GM18519 (cell line): Measurements from ENCODE around the gene FOXS1.
"Not testable (repeated sequence)": the region's sequence is repeated elsewhere in the genome, so short reads cannot be mapped to it uniquely, and the experiment has no call there.

Experiments
- ATAC-seq: cut with Tn5 transposase; IDR thresholded peaks from one replicate; pipeline ENCODE4 v1.9.1; 2021; ENCODE audit warnings: mild to moderate bottlenecking, moderate library complexity; ENCODE audit not compliant: unreplicated experiment, low FRiP score

The FOXS1 gene

DNA sequence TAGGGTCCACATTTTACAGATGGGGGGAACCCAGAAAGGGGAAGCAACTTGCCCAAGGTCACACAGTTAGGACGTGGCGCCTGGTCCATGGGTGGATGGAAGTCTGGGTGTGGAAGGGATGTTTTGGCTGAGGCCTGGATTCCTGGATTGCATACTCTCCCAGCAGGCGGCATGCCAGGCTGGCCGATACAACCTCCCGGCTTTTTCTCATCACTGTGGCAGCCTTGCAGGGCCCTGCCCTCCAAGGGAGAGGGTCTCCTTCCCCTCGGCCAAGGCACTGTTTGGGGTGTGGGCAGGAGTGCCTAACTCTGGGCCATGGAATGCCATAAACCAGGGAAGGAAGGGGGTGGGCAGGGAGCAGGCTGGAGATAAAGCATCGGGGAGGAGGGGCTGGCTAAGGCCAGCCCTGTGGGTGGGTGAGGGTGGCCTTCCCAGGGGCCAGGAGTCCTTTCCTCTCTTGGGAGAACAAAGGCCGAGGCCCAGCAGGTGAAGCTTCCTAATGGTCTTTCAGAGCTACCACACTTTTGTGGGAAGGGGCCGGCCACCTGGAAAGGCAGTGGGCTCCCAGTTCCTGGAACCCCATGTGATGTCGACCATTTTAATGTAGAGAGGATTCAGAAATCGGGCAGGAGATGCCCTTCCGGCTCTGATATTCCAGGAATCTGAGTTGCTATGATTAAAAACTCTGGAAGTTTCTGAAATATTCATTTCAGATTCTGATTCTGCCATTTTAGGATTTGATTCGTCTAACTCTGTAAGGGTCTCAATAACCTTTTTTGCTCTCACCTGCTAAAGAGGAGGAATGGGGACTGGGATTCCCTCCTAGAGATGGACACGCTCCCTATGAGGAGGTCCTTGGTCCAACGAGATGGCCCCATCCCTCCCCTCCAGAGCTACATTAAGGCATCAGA is 4.2 kb downstream of the FOXS1 start:
- ATAC-seq: no peak

DNA sequence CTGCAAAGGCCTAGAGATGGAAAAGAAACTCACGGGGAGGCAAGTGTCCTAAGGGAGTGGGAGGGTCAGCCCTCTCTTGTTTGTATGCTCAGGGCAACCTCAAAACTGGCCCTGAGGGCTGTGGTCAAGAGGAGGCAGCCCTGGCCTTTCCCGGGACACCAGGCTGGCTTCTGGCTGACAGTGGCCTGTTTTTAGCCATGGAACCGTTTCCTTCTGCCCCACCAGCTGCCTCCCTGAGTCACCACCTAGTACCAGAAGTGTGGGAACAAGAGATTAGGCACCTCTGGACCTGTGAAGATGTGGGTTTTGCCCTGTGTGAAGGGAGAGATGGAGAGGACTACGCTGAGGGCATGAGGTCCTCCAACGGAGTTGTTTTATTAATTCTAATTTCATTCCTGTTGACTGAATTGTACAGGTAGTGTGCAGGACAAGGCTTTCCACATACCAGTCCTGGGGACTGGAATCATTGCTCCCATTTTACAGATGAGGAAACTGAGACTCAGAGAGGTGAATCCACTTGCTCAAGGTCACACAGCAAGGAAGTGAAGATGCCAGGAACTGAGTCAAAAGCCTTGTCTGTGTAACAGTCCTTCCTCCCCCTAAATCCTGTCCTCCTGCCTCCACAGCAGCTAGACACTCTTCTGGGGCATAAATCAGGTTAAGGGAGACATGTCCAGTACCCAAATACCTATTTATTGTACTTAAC is 5.5 kb downstream of the FOXS1 start:
- no peak for ATAC-seq

DNA sequence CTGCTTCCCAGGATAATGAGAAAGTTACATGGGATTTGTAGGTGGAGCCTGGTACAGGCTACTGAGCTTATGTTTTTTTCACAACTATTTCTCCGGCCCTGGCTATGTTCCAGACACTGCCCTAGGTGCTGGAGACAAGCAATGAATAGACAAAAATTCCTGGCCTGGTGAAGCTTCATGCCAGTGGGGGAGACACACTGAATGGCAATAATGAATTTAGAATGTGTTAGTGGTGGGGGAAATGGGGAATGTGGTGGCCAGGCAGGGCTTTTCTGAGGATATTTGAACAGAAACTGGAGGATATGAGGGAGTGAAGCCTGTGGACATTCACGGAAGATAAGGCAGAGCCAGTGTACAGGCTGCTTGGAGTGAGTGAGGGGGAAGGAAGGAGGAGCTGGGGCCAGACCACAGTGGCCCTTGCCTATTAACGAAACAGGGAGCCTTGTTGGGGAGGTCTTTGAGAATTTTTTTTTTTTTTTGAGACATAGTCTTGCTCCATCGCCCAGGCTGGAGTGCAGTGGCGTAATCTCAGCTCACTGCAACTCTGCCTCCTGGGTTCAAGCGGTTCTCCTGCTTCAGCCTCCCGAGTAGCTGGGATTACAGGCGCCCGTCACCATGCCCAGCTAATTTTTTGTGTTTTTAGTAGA is 6.6 kb downstream of the FOXS1 start:
- no peak for ATAC-seq

DNA sequence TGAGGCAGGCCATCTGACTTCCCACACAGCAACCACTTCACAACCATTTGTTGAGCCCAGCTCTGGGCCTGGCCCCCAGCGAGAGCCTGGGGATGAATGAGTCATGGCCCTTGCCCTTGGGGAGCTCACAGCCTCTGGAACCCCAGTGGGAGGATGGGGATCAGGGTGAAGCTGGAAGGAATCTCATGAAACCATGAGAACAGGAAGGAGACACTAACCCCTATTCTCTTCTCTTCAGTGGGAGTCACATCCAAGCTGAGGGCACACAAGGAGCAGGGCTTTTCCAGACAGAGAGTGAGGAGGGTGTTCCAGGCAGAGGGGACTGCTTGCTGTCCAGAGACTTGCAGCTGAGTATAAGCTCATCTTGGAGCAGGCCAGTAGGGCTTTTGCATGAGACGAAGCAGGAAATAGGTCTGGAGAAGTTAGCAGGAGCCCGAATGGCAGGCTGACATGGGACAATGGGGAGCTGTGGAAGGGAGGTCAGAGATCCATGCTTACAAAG is 7.5 kb downstream of the FOXS1 start:
- ATAC-seq: no peak

DNA sequence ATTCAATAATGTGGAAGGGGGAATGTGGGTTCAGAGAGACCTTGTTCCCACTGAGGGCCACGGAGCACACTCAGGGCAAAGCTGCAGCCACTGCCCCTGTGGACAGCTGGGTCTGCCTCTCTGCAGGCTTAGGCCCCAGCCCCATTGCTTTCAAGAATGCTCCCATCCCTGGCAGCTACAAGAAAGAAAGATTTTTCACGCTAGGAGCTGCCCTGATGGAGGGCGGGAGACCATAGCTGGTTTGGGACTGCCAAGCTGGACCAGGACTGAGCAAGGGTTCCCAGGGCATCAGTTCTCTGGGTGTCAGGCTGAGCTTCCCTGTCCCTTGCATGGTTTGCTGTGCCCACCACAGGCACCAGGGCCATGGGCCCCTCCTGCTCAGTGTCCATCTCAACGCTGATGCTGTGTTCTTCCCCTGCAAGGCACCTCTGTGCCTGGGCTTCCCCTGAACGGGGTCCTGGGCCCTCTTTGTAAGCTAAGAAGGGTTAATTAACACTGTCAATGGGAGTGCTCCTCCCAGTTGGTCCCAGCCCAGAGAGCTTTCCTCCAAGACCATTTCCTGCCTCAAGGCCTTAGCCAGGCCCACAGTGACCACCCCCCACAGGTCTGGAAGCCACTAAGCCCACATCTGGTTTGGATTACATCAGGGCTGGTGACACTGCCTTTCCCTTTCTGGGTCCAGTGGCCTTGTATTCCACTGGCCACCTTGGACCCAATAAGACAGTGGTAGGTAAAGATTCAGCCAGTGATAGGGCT is 8.4 kb downstream of the FOXS1 start:
- no peak for ATAC-seq

DNA sequence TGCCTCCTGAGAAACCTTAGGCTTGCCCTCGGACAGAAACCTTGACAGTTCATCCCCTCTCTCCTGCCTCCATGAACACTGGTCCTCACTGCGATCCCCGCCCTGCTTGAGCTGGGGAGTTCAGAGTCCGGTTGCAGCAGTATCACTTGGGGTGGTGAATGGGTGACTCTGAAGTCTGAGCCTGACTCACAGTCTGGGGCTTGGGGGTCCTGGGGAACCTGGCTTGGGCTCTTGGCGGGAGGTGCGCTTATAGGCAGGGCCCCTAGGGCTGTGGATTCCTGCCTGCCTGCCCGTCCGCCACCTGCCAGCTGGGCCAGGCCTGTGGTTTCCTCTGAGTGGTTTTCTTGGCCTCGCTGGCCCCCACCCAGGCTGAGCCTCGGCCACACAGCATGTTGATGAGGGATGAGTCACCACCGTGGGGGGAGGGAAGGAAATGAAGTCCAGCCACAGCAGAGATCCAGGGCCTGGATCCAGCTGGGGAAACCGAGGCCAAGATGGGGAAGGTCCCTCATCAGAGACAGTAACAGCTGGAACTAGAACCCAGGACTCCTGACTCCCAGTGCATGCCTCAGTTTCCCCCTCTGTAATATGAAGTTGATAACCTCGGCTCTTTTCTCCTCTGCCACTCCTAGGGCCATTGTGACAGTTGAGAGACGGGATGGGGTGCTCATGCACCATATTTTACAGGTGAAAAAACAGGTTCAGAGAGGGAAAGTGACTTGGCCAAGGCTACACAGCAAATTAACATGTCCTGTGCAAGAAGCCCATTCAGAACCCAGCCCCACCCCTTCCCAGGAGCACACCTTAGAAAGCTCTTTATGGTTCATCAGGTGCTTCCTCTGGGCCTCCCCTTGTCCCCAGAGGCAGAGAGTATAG is 9.2 kb downstream of the FOXS1 start:
- ATAC-seq: no peak

DNA sequence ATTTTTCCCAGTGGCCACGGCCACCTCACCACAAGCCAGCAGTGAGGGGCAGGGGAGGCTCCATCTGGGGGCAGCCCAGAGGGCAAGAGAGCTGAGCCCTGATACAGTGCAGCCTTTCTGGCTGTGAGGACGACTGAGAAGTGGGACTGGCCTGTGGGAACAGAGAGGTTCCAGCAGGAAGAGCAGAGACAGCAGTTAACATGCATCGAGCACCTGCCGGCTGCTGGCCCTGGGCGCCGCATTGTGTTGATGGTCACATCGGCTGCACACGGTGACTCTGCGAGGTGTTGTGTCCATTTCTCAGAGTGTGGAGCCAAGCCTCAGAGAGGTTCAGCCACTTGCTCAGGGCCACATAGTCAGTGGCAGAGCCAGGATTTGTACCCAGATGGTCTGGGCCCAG is 9.8 kb downstream of the FOXS1 start:
- no peak for ATAC-seq

DNA sequence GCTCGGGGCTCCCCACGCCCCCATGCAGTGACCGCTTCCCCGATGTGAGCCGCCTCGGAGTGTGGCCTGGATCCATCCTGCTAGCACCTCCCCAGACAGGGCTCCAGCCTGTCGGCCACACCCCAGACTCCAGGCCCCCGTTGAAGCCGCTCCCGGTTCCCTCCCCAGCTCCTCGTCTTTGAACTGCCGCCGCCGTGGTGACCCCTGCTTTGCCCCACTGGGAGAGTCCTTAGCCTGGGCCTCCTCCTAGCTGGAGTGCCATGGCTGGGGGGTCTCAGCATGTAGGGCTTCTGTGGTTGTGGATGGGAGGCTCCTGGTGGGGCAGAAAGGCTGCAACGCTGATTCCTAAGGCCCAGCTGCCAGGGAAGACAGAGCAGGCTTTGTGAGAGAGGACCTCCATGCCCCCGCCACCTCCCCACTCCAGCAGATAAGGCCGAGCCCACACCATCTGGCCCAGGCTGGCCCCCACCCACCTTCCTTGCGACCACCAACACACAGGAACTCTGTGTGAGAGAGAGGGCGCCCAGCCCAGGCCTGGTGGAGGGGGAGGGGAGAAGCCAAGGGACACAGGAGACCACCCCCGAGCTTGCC is 11.4 kb downstream of the FOXS1 start:
- no peak for ATAC-seq

DNA sequence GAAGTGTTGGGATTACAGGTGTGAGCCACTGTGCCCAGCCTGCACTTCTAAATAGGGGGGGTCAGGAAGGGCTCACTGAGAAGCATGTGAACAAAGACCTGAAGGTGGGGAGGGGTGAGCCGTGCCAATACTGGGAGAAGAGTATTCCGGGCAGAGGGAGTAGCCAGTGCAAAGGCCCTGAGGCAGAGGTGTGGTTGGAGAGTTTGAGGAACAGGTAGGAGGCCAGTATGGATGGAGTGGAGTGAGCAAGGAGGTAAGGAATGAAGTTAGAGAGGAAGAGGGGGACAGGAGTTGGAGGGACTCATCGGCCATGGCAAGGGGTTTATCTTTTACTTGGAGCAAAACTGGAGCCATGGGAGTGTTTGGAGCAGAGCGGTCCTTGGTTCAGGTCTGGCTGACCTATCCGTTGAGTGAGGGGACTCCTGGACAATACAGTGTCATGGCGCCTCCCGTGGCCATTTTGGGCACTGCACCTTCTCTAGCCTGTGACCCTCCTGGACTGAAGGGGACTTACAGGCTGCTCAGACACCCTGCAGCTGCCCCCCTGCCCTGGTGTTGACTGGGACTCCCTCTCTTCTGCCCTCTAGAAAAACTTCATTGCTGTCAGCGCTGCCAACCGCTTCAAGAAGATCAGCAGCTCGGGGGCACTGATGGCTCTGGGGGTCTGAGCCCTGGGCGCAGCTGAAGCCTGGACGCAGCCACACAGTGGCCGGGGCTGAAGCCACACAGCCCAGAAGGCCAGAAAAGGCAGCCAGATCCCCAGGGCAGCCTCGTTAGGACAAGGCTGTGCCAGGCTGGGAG is 12.1 kb downstream of the FOXS1 start:
- no peak for ATAC-seq

DNA sequence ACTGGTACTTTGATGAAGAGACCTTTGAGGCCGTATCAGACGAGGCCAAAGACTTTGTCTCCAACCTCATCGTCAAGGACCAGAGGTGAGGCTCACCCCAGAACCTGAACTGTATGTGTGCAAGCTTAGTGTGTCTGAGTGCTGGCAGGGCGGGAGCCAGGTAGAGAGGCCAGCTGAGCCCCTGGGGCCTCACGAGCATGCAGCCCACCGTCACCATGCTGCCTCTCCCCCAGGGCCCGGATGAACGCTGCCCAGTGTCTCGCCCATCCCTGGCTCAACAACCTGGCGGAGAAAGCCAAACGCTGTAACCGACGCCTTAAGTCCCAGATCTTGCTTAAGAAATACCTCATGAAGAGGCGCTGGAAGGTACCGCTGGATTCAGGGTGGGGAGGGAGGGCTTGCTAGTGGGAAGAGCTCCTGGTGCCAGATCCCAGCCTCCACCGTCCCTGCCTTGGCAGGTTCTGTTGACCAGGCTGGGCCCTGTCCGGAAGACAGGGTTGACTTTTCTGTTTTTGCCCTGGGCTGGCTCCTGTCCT is 13.6 kb downstream of the FOXS1 start:
- no peak for ATAC-seq

DNA sequence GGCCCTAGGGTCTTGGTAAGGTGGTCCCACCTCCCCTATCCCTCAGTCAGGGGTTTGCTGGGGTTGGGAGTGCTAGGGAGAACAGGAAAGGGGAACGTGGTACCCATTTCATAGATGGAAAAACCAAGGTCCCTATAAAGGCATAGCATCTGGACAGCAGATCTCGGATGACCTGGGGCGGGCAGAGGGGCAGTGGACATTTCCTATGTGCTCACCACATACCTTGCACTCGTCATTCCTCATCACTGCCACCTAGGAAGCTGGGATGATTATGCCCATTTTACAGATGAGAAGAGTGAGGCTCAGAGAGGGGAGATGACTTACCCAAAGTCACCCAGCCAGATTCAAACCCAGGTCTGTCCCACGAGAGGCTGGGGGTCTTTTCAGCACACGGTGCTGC is 14.2 kb downstream of the FOXS1 start:
- ATAC-seq: no peak

DNA sequence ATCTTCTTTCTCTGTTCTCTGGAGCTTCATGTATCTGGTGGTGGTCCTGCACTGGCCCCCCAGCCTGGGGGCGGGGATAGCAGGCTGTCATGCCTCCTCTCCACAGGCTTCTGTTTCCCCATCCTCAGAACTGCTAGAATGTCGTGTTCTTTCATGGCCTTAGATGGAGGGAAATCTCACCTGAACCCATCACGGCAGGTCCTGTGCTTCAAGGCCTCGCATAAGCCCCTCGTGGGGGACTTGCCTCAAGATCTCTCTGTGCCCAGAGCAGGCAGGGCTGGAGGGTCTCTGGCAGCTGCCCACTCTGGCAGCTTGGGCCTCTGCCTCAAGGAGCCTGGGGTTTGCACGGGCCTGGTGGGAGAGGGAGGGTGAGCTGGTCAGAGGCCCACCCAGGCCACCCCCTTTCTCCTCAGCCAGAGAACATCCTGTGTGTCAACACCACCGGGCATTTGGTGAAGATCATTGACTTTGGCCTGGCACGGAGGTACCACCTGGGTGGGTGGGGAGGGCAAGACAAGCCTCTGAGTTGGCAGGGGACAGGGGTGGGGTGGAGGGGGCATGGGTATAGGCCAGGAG is 14.9 kb downstream of the FOXS1 start:
- no peak for ATAC-seq

DNA sequence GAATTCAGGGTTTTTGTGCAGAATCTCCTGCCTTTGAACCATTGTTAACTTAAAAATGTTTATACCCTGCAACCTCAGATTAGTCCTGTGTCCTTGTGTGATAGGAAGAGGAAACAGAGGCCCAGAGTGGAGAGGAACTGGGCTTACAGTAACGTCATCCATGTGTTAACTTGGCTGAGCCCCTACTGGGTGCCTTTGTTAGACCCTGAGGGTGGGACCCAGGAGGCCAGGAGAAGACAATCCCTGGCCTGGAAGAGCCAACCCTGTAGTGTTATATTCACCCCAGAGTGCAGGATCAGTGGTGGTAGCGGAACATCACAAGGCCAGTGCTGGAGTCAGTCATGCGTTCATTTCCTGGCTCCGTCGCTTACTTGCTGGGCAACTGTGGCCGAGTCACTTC is 15.7 kb downstream of the FOXS1 start:
- no peak for ATAC-seq

DNA sequence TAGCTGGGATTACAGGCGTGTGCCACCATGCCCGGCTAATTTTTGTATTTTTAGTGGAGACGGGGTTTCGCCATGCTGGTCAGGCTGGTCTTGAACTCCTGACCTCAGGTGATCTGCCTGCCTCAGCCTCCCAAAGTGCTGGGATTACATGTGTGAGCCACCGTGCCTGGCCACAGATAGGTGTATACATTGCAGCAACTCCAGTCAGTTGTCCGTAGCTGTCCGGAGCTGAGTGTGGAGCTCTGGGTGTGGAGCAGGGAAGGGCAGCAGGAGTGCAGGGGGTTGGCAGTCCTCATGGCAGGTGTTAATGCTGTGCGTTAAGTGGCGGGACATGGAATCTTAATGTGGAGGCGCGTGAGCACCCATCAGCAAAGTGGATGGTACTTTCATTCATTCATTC is 17.4 kb downstream of the FOXS1 start:
- ATAC-seq: not testable (repeated sequence)

DNA sequence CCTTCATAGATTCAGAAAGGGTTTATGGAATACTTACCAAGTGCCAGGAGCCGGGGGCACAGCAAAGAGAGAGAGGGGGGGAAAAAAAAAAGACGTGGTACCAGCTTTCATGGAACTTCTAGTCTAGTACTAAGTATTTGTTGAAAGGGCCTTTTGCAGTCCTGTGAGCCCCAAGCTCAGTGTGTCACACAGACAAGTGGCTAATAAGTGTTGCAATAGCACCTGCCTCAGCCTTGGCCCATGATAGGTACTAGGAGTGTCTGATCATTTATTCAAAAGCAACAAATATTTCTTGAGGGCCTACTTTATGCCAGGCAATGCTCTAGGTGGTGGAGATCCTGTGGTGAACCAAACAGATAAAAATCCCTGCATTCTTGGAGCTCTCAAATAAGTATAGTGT is 18.3 kb downstream of the FOXS1 start:
- no peak for ATAC-seq

DNA sequence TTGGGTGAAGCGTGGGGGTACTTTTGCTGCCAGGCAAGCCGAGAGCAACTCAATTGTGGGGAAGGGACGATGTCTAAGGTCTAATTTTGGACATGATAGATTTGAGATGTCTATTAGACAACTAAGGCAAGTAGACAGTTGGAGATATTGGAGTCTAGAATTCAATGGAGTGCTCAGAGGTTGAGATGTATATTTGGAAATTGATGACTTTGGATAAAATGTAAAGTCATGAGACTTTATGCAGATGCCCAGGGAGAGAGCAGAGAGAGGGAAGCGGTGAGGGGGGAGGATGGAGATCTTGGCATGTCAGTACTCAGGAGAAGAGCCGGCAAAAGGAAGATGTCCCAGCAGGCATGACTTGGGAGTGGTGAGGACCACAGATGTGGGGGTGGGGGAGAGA is 19.3 kb downstream of the FOXS1 start:
- ATAC-seq: no peak

DNA sequence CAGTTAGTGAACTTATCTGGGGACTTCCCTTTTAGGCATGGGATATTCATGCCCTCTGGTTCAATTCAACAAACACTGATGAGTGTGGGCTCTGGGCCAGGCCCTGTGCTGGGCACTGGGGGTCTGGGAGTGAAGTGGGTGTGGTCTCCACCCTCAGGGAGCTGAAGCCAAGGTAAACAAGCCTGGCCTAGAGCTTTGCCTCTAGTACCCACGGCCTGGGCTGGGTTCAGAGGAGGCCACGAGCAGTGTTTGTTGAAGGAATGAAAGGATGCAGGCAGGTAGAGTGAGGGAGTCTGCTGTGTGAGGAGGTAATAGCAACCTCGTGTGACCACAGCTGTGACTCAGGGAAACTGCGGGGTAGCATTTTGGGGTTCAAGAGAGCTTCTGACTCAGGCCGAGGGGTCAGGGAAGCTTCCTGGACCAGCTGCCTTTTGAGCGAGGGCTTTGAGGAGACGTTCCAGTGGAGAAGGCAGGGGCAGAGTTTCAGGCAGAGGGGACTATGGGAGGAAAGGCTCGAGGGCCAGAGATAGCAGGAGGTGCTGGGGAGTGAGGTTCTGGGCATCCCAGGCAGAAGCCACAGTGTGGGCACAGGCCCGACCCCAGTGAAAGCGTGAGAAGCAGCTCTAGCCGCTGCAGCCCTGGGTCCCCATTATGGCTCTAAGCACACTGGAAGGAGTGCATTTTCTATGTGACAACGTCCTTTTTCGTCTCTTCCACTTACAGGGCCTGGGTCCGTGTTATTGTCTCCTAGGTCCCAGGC is 20.7 kb downstream of the FOXS1 start:
- no peak for ATAC-seq
